GM18867 (cell line): Measurements from ENCODE around the gene FMNL3.

Experiments
- ATAC-seq: cut with Tn5 transposase; IDR thresholded peaks from one replicate; pipeline ENCODE4 v1.9.1; 2021; ENCODE audit warnings: mild to moderate bottlenecking, moderate library complexity; ENCODE audit not compliant: unreplicated experiment

The FMNL3 gene

DNA sequence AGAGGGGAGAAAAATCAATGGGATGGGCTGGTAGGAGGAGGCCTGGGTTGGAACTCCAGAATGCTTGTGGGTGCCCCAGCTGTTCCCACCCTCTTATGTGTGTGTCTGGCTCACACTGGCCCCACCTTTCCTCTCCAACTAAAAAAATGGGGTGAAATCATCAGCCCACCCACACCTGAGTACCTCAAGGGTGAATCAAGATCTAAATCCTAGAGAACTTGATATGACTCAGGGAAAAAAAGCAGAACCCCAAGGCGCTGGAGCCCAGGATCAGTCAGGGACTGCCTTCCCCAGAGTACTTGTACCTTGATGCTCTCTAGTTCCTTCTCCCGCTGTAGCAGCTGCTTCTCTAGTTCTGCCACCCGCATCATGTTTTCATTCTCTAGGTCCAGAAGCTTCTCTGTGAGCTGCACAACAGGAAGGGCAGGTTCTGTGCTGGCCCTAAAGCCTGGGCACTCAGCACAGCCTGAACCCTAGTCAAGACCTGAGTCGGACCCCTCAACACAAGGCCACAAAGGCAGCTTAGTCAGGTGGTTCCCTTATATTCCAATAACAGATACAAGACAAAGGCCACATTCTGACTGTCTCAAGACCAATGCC is 54.2 kb downstream of the FMNL3 start:
- no peak for ATAC-seq

DNA sequence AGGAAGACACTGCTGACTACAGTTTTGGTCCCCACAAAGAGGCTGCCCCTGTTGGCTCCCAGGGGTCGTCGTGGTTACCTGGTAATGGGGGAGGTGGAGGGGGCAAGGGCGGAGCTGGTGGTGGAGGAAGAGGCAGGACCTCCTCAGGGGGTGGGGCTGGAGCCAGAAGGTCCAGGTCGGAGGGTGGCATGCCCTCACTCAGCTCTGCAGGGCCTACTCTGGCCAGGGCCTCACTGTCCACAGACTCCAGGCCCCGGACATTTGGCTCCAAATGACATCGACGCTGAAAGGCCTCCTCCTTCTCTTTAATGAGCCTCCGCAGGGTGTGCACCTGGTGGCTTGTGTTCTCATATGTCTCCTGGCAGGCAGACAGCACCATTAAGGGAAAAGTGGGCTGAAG is 55.4 kb downstream of the FMNL3 start:
- ATAC-seq = no peak

DNA sequence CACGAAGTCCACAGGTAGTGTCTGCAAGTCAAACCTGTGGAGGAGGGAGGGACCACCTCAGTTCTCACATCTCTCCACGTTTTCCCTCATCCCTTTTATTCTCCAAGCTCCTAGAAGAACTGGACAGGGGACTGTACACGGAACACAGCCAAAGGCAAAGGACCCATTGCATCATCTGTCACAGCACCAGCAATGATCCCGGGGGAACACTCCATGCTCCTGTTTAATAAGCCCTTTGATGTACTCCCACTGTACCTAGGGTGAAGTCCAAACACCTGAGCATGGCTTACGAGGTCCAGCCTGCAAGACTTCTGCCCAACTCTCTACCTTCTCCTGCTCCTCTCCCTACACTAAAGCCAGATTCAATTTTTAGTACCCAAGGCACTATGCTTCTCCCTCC is 57.3 kb downstream of the FMNL3 start:
- ATAC-seq = no peak

DNA sequence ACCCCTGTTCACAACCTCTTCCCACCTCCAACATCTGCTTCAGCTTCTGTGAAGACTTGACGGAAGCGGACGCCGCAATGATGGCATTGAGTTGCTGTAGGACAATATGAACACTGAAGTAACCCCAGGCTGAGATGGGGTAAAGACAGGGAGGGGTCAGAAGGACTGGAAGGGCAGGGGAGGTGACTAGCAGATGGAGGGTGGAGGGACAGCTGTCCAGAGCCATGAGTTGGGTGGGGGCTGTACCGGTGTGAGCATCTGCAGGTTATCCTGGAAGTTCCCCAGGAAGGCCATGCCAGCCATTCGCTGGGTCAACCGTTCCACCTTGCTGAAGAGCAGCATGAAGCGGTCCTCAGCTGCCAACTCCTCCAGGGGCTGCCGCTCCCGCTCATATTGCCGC is 57.8 kb downstream of the FMNL3 start:
- ATAC-seq = no peak

DNA sequence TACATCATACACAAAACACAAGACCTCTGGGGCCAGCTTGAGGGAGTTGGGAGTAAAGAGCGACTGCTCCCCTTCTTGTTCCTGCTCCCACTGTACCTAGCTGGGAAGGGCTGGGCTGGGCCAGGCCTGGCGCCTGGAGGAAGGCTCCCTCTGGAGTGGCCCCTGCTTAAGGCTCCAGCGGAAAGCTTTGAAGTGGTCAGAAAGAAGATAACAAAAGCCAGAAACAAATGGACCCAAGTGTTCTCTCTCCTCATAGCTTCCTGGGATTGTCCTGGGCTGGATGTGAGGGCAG is 58.5 kb downstream of the FMNL3 start:
- no peak for ATAC-seq

GRCh38 chr12:49647827-49648711 is 59.1 kb downstream of the FMNL3 start:
- ATAC-seq = no peak

- ATAC-seq = no peak
These were observed 60.1 kb downstream of the FMNL3 start for GRCh38 chr12:49646871-49647654.

DNA sequence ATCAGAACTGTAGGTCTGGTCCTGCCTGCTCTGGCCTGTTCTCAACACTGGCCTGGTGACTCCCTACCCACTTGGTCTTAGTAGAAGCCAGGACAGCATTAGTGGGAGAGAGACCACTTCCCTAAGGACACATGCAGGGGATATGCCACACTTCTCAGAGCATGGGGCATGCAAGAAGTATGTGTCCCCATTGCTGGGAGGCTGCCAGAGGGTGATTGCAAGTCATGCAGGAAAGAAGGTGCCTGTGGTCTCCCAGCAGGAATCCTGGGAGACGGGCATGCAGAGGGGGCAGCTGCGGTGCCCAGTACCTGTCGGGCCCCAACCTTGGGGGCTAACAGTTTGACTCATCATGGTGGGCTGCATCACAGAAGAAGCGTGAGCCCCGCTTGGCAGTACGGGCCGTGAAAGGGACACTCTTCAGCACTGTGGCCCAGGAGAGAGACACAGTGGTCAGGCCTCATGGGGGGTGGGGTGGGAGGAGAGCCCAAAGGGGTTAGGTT is 60.8 kb downstream of the FMNL3 start:
- no peak for ATAC-seq

DNA sequence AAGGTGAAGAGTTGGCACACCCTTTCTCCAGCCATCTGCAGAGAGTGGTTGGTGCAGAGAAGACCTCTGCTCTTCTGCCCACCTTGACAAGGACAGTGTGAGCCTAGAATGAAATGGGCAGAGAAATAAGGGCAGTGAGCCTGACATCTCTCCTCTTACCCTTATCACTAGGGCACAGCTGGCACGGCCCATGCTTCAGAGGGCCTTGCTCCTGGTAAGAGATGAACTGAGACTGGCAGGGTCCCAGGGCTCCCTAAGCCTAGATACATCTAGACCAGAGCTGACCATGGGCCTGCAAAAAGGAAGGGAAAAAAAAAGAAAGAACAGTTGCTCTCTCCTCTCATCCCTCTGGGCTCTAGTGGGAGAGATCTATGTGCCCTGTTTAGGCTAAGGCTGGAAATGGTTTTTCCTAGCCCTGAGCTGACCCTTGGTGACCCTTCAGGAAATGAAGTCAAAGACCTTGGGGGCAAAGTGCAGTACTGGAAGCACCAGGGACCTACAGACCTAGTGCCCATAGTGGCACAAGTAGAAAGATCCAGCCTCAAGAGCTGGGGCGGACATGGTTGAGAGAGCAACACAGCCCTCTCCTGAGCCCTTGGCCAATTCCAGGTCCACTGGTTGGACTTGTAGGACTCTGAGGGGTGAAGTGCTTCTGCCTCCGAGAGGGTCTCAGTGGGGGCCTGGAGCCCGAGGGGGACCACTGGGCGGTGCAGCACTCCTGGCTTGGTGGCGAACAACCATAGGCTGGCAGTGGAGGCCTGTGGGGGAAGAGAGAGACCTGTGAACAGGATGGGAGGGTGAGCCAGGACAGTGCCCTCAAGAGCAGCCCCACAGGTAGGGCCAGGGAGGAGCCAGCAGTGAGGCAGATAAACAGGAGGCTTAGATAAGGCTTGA is 61.8 kb downstream of the FMNL3 start:
- no peak for ATAC-seq

- no peak for ATAC-seq
These were observed 62.6 kb downstream of the FMNL3 start for GRCh38 chr12:49644620-49644994.

DNA sequence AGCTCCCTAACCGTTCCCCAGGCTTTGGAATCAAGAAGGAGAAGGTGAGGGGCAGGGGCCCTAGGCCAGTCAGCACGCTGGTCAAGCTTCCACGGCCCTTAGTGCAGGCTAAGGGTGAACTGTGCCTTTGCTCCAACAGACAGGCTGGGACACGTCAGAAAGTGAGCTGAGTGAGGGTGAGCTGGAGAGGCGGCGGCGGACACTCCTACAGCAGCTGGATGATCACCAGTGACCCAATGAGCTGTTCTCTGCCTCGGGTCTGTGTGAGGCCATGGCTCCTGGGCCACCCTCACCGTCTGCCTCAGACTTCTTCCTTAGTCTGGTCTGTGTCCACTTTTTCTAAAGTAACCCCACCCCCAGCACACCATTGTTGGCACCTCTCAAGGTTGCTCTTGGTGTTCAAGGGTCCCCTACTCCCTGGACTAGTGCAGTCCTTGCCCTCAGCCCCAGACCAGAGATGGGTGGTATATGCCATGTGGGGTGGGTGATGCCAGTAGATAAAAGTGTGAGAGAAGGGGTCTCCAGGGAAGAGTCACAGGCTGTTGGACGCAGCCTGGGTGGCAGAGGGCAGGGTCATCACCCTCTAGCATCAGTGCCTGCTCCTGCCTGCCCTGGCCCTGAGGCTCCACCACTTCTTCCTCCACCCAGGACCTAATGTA is 63.1 kb downstream of the FMNL3 start:
- no peak for ATAC-seq

DNA sequence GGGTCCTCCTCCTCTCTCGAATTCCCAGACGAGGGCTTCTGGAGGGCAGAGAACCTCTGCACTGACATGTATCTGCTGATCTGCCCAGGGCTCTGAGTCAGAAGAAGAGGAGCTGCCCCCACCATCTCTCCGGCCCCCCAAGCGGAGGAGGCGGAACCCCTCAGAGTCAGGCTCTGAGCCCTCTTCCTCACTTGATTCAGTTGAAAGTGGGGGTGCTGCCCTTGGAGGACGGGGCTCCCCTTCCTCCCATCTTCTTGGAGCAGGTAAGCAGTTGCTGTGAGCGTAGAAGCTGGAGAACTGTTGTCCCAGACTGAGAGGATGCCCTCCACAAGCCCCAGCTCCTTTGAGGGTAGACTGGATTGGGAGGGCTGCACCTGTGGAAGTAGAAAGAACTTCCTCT is 64.1 kb downstream of the FMNL3 start:
- no peak for ATAC-seq

DNA sequence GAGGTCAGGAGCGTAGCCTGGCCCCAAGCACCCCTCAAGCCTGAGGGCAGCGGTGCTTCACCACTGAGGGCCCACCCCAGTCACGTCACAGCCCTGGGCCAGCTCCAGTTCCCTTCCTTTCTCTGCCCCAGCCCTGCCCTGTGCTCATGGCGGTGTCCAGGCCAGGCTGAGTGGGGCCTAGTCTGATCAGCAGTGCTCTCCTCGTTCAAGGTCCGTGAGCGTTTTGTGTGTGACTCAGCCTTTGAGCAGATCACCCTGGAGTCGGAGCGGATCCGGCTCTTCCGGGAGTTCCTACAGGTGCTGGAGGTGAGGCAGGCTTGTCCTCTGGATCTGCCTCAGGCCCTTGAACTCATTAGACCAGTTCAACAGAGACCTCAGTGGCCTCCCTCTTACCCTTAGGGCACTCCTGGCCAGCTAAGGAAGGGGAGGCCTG is 64.8 kb downstream of the FMNL3 start:
- no peak for ATAC-seq

DNA sequence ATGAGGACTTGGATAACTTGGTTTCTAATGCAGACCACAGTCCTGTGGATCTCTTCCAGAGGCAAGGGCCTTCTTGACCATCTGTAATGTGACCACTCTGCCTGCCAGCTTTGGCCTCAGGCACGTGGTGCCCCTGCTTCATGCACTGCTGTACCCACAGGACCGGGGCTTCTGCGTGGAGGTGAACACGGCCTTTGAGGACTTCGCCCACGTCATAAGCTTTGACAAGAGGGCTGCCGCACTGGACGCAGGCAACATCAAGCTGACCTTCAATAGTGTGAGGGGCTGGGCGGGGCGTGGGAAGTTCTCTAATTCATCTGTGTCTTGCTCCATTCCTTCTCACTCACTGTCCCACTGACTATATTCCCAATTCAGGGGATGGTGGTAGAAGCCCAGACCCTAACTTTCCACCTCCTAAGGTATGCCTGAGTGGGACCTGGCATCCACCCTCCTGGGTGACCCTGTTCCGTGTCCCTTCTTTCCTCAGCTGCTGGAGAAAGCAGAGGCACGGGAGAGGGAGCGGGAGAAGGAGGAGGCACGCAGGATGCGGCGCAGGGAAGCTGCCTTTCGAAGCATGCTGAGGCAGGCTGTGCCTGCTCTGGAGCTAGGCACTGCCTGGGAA is 65.3 kb downstream of the FMNL3 start:
- no peak for ATAC-seq

- ATAC-seq = peak; percentile 72
These were observed 70.0 kb downstream of the FMNL3 start for GRCh38 chr12:49636979-49637755.

DNA sequence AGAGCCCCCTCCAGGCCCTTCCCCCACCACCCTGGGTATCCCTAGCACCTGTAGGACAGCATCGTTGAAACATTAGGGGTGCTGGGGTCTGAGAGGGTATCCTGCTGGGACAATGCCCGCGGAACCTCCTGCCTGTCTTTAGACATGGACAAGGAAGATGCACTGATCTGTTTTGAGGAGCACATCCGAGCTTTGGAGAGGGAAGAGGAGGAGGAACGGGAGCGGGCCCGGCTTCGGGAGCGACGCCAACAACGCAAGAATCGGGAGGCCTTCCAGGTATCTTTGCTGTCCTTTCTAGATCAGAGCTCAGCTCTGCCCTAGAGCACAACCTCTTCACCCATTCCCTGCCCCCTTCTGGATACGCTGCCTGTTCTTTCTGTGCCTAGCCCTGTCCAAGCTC is 70.6 kb downstream of the FMNL3 start:
- ATAC-seq = no peak

- no peak for ATAC-seq
These were observed 71.5 kb downstream of the FMNL3 start for GRCh38 chr12:49635656-49636055.

DNA sequence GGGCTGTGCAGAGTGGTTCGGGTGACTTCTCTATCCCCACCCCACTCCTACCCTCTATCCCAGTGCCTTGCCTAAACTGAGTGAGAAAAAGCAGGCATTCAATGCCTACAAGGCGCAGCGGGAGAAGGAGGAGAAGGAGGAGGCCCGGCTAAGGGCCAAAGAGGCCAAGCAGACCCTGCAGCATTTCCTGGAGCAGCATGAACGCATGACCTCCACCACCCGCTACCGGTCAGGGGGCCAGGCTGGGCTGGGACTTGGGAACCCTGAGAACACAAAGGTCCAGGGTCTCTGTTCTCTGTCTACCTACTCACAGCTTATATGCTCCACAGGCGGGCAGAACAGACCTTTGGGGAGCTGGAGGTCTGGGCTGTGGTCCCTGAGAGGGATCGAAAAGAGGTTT is 72.2 kb downstream of the FMNL3 start:
- ATAC-seq = no peak

DNA sequence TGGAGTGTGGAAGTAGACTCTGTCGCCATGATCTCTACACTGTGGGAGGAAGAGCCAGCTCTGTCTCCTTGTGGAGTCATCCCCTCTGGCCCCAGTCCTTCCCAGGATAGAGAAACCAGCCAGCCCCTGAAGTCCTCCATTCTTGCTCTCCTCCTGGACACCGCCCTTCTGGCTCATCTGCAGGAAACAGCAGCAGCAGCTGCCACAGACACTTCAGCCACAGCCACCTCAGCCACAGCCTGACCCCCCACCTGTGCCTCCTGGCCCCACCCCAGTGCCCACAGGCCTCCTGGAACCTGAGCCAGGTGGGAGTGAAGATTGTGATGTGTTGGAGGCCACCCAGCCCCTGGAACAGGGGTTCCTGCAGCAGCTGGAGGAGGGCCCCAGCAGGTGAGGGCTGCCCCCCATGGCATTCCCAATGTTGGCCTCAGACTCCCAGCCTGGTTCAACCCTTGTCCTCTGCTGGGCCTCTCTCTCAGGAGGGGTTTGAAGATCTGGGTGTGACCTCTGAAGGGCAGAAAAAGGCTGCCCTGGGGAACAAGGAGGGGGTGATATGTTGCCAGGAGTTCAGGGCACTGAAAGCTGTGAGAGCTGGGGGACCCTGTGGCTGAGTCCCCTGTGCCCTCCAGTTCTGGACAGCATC is 73.4 kb downstream of the FMNL3 start:
- no peak for ATAC-seq
